GM12872 (cell line): Measurements from ENCODE around the gene RNF157.

ENCODE experiments used
- CTCF ChIP-seq: IDR thresholded peaks from 3 replicates; pipeline ENCODE4 v1.5.1; 2011; ENCODE audit warnings: low read depth, mild to moderate bottlenecking, low read length, moderate library complexity; ENCODE audit not compliant: insufficient read depth

RNF157 gene

DNA sequence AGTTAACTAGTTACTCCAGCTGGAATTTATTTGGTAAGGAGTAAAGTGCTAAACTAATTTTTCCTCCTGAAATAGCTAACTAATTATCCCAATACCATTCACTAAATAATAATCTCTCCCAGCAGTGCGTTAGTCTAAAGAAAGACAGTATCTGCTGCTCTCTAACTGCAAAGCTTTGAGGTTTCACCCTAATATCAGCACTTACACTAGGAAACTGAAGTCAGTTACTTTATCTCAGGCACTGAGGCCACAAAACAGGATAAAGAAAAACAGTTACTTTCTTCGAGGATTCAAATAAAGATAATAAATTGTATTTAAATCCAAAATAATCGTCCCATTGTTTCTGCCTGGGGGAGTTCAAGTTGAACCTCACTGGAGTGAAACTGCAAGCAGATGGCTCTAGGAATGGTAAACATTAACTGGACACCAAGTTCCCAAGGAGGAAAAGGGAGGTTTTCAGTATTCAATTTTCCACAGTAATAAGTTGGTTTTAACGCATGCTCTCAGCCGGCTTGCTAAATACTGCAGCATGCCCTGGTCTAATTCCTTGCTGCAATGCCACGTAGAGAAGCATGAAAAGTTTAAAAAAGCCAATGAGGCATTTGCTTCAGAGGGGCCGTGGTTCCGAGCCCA lies 79.3 kb downstream of the RNF157 start:
- TF ChIP-seq CTCF = no peak

GRCh38 chr17:76159157-76159556 lies 81.1 kb downstream of the RNF157 start:
- no peak for TF ChIP-seq CTCF

DNA sequence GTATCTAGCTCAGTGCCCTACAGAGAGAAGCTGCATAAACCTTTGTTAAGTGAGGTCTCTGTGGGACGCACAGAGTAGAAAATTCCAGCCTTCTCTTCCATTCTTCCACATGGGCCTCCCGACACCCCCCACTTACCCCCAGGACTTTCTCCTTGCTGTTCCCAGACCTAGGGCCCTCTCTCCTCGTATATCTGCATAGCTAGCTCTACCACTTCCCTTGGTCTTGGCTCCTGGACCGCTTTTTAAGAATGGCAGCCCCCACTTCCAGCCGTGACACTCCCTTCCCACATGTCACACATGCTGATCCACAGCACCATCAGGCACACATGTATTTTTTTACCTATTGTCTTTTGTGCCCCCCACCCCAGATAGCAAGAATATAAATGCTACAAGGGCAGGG lies 82.5 kb downstream of the RNF157 start:
- TF ChIP-seq CTCF = no peak

DNA sequence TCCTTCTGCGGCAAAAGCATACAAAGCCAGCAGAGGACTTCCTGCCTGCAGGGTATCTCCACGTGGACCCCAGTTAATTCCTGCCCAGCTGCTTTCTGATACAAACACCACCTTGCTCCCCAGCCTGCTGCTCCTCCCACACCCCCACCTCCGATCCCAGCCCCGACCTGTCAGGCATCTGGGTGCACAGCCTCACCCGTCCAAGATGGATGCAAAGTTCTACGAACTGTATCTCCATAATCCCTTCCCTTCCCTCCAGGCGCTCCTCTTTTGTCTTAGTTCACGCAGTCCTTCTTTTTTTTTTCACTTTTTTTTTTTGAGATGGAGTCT lies 83.7 kb downstream of the RNF157 start:
- no peak for TF ChIP-seq CTCF

DNA sequence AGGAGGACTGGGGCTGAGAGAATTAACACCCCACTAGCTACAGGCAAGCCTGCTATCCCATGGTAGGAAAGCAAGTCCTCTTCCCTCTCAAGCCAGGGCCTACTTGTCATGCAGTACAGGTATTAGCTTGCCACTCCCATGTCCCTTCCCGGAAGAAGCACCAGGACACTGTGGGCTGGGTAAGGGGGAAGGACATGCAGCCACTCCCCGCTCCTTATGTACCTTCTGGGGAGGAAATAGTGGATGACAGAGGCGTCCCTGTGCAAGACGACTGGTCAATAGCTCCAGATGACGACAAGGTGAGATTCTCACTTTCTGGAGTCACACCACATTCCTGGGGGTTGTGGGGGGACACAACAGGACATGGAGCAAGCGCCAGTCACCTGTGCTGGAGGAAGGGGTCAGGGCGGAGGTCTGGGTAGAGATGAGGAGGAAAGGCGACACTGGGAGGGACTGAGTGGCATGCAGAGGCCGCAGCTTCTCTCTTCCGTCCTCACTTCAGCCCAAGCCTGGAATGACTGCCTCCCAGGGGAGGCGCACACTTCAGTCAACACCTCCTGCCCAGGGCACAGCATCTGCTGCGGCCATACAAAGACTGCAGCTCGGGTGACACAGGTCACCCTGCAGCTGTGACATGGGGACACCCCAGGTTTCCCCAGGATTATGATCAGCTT lies 84.2 kb downstream of the RNF157 start:
- no peak for TF ChIP-seq CTCF

DNA sequence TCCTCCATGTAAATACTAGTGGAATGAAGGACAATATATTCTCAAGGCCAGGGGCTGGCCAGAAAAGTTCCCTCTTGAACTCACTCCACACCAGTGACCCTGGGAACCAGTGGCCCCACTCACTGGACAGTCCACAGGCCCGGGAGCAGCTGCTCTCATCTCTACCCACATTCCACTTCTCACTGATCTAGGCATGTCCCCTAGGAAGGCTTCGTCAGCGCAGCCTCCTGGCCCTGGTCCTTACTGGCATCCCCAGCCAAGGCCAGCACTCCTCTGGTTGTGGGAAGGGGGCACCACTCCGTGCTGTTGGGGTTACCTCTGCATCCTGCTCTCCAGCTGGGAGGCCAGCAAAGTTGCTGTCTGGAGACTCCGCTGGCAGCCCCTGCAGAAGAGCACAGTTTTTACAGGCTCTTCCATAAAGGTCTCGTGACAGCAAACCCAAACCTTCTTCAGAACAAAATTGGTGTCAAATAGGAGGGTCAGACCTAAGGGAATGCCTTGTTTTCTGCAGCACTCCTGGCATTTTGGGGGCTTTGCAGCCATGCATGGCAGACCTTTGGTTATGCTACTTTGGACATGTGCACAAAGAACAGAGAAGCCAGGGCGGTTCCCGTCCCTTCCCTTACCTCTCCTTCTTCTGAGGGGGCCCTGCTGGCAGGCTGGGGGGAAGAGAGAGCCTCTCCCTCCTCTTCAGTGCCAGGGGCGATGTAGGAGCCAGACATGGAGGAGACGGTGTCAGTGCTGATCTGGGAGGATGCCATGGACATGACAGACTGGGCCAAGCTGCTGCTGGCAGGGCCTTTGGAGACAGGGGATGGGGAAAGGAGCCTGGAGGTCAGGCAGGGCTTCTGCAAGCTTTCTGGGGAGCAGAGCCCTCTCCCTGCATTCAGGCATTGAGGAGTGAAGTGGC lies 85.1 kb downstream of the RNF157 start:
- no peak for TF ChIP-seq CTCF

GRCh38 chr17:76154292-76154691 lies 86.0 kb downstream of the RNF157 start:
- TF ChIP-seq CTCF = no peak
